Nephron (organoid): ENCODE data around the gene SUPT3H.

Experiments used
- H3K27ac Mint-ChIP-seq, 3 experiments: 2 replicates each; pipeline ENCODE4 v1.8.0; 2020; ENCODE audit warnings: mixed read lengths in 3 of 3, mild to moderate bottlenecking in 2 of 3, moderate library complexity in 1 of 3
- H3K27me3 Mint-ChIP-seq: 2 replicates; pipeline ENCODE4 v1.8.0; 2021; ENCODE audit warnings: low read depth, mild to moderate bottlenecking, moderate library complexity, mixed read lengths
- H3K36me3 Mint-ChIP-seq: 2 replicates; pipeline ENCODE4 v1.8.0; 2020; ENCODE audit warnings: low read depth, mixed read lengths
- H3K4me1 Mint-ChIP-seq: 2 replicates; pipeline ENCODE4 v1.8.0; 2020; ENCODE audit warnings: mixed read lengths
- H3K4me3 Mint-ChIP-seq, 3 experiments: 2 replicates each; pipeline ENCODE4 v1.8.0; 2020; ENCODE audit warnings: mild to moderate bottlenecking in 3 of 3, mixed read lengths in 3 of 3, moderate library complexity in 2 of 3
- H3K9me3 Mint-ChIP-seq: 2 replicates; pipeline ENCODE4 v1.8.0; 2020; ENCODE audit warnings: mixed read lengths
- TF ChIP-seq, protein P1 (sequence below), 3 experiments: fragments of 200-600 bp; sonication (generic); IDR thresholded peaks; one replicate each; pipeline ENCODE4 v1.5.0; 2021; ENCODE audit warnings: antibody characterized with exemption in 3 of 3; ENCODE audit not compliant: unreplicated experiment in 3 of 3

The SUPT3H gene

DNA sequence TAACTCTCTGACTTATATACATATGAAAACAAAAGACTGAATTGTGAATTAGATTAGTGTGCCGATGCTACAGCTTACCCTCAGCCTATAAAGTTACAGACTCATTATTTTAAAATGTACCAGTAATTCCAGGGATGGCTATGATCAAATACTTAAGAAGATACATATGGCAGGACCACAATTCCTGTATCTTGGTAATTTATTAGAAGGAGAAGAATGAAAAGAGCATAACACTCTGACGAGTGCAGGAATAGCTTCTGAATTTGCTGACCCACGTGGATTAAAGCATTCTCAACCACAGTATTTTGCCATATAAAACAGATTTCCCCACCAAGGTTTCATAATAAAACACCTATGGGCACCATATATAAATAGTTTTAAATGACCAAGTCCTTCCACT lies 418.1 kb downstream of the SUPT3H start:
- TF ChIP-seq, protein P1, sequence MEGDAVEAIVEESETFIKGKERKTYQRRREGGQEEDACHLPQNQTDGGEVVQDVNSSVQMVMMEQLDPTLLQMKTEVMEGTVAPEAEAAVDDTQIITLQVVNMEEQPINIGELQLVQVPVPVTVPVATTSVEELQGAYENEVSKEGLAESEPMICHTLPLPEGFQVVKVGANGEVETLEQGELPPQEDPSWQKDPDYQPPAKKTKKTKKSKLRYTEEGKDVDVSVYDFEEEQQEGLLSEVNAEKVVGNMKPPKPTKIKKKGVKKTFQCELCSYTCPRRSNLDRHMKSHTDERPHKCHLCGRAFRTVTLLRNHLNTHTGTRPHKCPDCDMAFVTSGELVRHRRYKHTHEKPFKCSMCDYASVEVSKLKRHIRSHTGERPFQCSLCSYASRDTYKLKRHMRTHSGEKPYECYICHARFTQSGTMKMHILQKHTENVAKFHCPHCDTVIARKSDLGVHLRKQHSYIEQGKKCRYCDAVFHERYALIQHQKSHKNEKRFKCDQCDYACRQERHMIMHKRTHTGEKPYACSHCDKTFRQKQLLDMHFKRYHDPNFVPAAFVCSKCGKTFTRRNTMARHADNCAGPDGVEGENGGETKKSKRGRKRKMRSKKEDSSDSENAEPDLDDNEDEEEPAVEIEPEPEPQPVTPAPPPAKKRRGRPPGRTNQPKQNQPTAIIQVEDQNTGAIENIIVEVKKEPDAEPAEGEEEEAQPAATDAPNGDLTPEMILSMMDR (IDR thresholded peaks at IDR 0.05; ENCODE audit: unreplicated experiment in 3 of 3), result no peak
- H3K4me1 Mint-ChIP-seq, result peaks cover 4% of the 10 kb centered on the region
- H3K27me3 Mint-ChIP-seq, result no peaks in the 10 kb centered on the region
- H3K36me3 Mint-ChIP-seq, result peaks cover 4% of the 10 kb centered on the region
- H3K4me3 Mint-ChIP-seq, result no peak overlapping the region
- H3K27ac Mint-ChIP-seq, result no peak overlapping the region
- H3K9me3 Mint-ChIP-seq, result peaks cover 3% of the 10 kb centered on the region

DNA sequence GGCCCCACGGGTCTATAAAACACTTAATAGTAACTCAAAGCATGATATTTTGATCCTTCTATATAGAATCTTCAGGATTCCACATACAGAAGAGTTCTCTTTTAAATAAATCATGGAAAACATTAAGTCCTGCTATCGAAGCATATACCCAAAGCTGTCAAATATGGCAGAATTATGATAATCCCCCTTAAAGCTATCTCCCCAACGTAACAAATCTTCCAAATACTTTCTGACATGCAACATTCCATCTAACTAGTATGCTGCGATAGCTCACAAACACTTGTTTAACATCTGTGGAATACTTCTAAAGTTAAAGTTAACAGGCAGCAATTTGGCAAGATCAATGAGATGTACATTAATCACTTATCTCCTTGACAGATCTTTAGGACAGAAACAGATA lies 420.6 kb downstream of the SUPT3H start:
- Mint-ChIP-seq H3K36me3 (peaks cover 13% of the 10 kb centered on the region), H3K27me3 (no peaks in the 10 kb centered on the region), H3K4me3 (no peak overlapping the region), H3K27ac (no peak overlapping the region), H3K9me3 (peaks cover 3% of the 10 kb centered on the region), H3K4me1 (peaks cover 4% of the 10 kb centered on the region)
- TF ChIP-seq, protein P1 (IDR thresholded peaks at IDR 0.05; ENCODE audit: unreplicated experiment in 3 of 3), result no peak

DNA sequence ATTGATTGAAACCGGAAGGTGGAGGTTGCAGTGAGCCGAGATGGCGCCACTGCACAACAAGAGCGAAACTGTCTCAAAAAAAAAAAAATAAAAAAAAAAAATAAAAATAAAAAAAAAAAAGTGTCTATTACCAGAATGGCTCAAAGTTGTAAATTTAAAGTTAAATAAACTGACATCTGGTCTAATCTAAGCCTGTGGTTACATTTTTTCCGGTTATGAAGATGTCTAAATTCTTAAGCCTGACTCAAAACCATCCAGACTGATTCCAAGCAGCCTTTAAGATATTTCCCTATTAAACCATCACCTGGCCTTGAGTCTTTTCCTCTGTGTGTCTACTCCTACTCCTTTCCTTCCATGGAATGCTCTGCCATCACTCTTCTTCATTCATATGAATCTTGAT lies 421.3 kb downstream of the SUPT3H start:
- TF ChIP-seq, protein P1 (IDR thresholded peaks at IDR 0.05; ENCODE audit: unreplicated experiment in 3 of 3), result no peak
- H3K36me3 Mint-ChIP-seq, result peaks cover 21% of the 10 kb centered on the region
- no peak overlapping the region for H3K4me3 Mint-ChIP-seq
- no peak overlapping the region for H3K27ac Mint-ChIP-seq
- peaks cover 3% of the 10 kb centered on the region for H3K9me3 Mint-ChIP-seq
- no peaks in the 10 kb centered on the region for H3K27me3 Mint-ChIP-seq
- H3K4me1 Mint-ChIP-seq, result peaks cover 4% of the 10 kb centered on the region

DNA sequence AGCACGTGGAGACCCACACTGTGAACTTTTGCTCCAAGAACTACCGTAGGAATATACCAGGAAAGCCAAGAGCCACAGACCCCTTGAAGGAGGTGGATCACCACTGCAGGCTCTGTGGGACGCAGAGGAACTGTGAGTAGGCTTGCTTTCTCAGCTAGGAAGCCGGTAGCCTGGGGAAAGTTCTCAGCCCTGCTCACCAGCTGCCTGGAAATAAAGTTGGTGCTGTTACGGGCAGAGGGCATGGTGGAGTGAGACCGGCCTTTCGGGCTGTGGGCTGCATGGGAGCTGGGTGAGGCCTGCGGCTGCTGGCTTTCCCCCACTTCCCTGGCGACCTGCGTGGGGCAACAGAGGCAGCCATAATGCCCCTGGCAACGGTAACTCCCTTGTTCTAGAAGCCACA lies 422.6 kb downstream of the SUPT3H start:
- TF ChIP-seq, protein P1 (IDR thresholded peaks at IDR 0.05; ENCODE audit: unreplicated experiment in 3 of 3), result no peak
- Mint-ChIP-seq H3K9me3 (peaks cover 11% of the 10 kb centered on the region), H3K4me1 (peaks cover 4% of the 10 kb centered on the region), H3K27me3 (no peaks in the 10 kb centered on the region), H3K27ac (no peak overlapping the region), H3K36me3 (peaks cover 32% of the 10 kb centered on the region), H3K4me3 (no peak overlapping the region)

DNA sequence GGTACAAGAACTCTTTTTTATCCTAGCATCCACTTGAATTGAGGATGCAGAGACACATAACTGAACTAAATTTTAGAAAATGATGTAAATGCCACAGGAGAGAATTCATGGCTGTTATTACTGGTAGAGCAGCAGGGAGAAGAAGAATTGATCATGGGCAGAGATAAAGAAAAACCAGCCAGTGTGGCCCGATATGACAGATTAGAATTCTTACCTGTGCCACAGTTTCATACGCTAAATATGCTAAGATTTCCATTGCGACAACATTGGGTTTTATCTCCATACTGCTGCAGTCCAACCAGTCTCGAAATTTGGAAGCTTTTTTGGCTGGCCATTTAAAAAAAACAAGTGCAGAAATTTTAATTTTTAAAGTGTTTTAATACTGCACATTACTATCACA lies 423.5 kb downstream of the SUPT3H start:
- TF ChIP-seq, protein P1 (IDR thresholded peaks at IDR 0.05; ENCODE audit: unreplicated experiment in 3 of 3), result no peak
- no peak overlapping the region for H3K27ac Mint-ChIP-seq
- no peak overlapping the region for H3K4me3 Mint-ChIP-seq
- H3K9me3 Mint-ChIP-seq, result peaks cover 19% of the 10 kb centered on the region
- H3K36me3 Mint-ChIP-seq, result peaks cover 41% of the 10 kb centered on the region
- no peaks in the 10 kb centered on the region for H3K27me3 Mint-ChIP-seq
- peaks cover 4% of the 10 kb centered on the region for H3K4me1 Mint-ChIP-seq

DNA sequence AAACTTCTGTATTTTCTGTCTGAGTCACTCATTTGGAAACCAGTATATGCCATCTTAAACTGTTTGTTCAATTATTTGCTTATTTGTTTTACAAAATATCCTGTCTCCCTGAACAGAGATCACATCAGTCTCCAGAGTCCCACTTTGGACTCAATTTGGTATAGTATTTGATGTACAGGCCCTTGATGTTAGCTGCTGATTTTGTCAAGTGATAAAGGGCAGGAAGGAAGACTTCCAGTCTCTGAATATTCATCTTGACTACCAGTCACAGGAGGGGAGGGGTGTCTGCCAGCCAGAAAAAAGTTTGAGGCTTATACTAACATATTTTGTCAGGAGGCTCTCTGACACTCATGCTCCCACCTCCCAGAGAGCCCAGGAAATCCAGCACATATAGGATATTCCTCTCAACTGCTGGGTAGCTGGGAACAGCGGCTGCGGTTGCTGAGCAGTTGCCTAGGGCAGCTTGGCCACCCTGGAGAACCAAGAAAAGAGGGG lies 426.4 kb downstream of the SUPT3H start:
- no peaks in the 10 kb centered on the region for H3K4me1 Mint-ChIP-seq
- H3K36me3 Mint-ChIP-seq, result peaks cover 61% of the 10 kb centered on the region
- H3K27ac Mint-ChIP-seq, result no peak overlapping the region
- no peaks in the 10 kb centered on the region for H3K27me3 Mint-ChIP-seq
- TF ChIP-seq, protein P1 (IDR thresholded peaks at IDR 0.05; ENCODE audit: unreplicated experiment in 3 of 3), result no peak
- H3K9me3 Mint-ChIP-seq, result peaks cover 30% of the 10 kb centered on the region
- H3K4me3 Mint-ChIP-seq, result no peak overlapping the region
